GM19328 (cell line): ENCODE data around the gene DHDDS.
"Not testable (repeated sequence)": the region's sequence is repeated elsewhere in the genome, so short reads cannot be mapped to it uniquely, and the experiment has no call there.

Experiments
- ATAC-seq: cut with Tn5 transposase; IDR thresholded peaks from one replicate; pipeline ENCODE4 v1.9.1; 2021; ENCODE audit warnings: mild to moderate bottlenecking, moderate library complexity; ENCODE audit not compliant: unreplicated experiment

The DHDDS gene

GRCh38 chr1:26474818-26475217 is 42.7 kb downstream of the DHDDS start:
- ATAC-seq, result no peak

GRCh38 chr1:26475989-26476388 is 43.9 kb downstream of the DHDDS start:
- no peak for ATAC-seq

GRCh38 chr1:26476958-26477357 is 44.8 kb downstream of the DHDDS start:
- ATAC-seq, result no peak

- ATAC-seq, result no peak
These were observed 45.5 kb downstream of the DHDDS start for GRCh38 chr1:26477446-26478152.

- no peak for ATAC-seq
These were observed 46.0 kb downstream of the DHDDS start for GRCh38 chr1:26478159-26478558.

- ATAC-seq, result no peak
These were observed 46.9 kb downstream of the DHDDS start for GRCh38 chr1:26478988-26479387.

- ATAC-seq, result no peak
These were observed 50.8 kb downstream of the DHDDS start for GRCh38 chr1:26482921-26483320.

GRCh38 chr1:26483980-26484379 is 51.9 kb downstream of the DHDDS start:
- ATAC-seq, result no peak

- ATAC-seq, result no peak
These were observed 58.0 kb downstream of the DHDDS start for GRCh38 chr1:26490155-26490554.

GRCh38 chr1:26493267-26493666 is 61.1 kb downstream of the DHDDS start:
- no peak for ATAC-seq

- ATAC-seq, result no peak
These were observed 61.8 kb downstream of the DHDDS start for GRCh38 chr1:26493938-26494337.

GRCh38 chr1:26496861-26497260 is 64.7 kb downstream of the DHDDS start:
- ATAC-seq, result no peak

- no peak for ATAC-seq
These were observed 66.8 kb downstream of the DHDDS start for GRCh38 chr1:26498894-26499293.

GRCh38 chr1:26500488-26501175 is 68.5 kb downstream of the DHDDS start:
- ATAC-seq, result peak; percentile 50

- ATAC-seq, result not testable (repeated sequence)
These were observed 78.6 kb downstream of the DHDDS start for GRCh38 chr1:26510711-26511110.

GRCh38 chr1:26515836-26516235 is 83.7 kb downstream of the DHDDS start:
- ATAC-seq, result not testable (repeated sequence)

- no peak for ATAC-seq
These were observed 85.1 kb downstream of the DHDDS start for GRCh38 chr1:26516987-26517765.

GRCh38 chr1:26517766-26518049 is 85.6 kb downstream of the DHDDS start:
- ATAC-seq, result no peak

GRCh38 chr1:26518355-26518754 is 86.2 kb downstream of the DHDDS start:
- no peak for ATAC-seq

- no peak for ATAC-seq
These were observed 88.2 kb downstream of the DHDDS start for GRCh38 chr1:26520339-26520738.
